Kidney capillary endothelial cell (primary cell): ENCODE results near the gene STAP2.
"Not testable (repeated sequence)": the region's sequence is repeated elsewhere in the genome, so short reads cannot be mapped to it uniquely, and the experiment has no call there.

Experiments
- DNase-seq: peaks from one replicate; pipeline ENCODE4 v3.0.0-alpha.2; 2018; ENCODE audit warnings: low spot score

STAP2 gene

GRCh38 chr19:4357921-4358326 lies 19.3 kb upstream of the STAP2 start:
- DNase-seq = no peak

DNA sequence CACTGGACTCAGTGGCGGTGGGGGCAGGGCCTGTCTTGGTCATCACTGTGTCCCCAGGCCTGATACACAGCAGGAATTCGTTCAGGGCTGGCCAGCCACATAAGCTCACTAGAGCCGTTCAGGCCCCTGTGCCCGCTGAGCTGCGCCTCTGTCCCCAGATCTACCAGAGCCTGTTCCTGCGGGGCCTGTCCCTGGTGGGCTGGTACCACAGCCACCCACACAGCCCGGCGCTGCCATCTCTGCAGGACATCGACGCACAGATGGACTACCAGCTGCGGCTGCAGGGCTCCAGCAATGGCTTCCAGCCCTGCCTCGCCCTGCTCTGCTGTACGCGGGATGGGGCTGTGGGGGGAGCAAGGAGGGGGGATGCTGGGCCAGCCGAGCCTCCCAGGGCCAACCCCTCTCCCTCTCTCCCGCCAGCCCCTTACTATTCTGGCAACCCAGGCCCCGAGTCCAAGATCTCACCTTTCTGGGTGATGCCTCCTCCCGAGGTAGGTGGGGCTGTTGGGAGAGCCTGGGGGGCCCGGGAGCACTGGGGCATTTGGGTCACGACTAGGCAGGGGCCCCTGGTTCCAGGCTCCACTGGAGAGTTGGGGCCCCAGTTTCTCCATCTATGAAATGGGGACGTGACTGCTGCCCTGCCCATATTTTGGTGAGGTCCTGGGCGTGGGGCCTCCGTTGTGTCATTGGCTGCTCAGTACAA lies 18.6 kb upstream of the STAP2 start:
- DNase-seq = no peak

DNA sequence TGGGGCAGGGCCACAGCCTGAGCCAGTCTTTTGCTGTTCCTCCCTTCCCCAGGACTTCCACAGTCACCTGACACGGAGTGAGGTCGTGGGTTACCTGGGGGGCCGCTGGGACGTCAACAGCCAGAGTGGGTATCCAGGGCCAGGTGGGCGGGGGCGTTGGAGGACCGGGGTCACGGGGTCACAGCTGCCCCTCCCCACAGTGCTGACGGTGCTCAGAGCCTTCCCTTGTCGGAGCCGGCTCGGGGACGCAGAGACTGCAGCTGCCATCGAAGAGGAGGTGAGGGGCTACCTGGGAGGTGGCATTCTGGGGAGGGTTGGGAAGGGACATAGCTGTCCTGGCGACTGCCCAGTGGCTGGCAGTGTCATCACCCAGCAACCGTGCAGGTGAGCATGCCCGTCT lies 16.3 kb upstream of the STAP2 start:
- no peak for DNase-seq

DNA sequence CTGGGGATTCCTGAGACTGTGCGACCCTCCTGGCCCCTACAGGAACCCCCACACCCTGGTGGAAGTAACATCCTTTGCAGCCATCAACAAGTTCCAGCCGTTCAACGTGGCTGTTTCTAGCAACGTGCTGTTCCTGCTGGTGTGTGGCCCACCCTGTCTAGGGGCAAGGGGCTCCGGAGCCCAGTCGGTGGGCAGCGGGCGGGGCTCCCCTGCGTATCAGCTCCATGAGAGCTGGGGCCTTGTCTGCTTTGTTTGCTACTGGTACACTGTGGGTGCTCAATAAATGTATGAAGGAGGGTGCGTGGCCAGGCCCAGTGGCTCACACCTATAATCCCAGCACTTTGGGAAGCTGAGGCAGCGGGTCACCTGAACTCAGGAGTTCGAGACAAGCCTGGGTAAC lies 15.7 kb upstream of the STAP2 start:
- DNase-seq = no peak

- peak; percentile 46 for DNase-seq
These were observed 14.1 kb upstream of the STAP2 start for GRCh38 chr19:4352701-4353121.

DNA sequence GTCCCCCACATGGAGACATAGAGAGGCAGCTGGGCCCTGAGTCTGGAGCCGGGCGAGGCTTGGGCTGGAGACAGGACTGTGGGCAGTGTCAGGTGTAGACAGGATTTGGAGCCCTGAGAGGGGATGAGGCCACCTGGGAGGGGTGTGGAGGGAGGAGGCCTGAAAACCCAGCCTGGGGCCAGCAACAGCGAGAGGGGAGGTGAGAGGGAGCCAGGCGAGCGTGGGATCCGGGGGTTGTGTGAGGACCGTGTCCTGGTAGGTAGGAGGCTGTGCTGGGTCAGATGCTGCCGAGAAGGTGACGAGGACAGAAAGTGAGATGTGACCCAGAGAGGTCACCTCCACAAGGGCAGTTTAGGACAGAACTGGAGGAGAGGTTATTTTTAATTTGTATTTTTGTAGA lies 12.1 kb upstream of the STAP2 start:
- DNase-seq = no peak

DNA sequence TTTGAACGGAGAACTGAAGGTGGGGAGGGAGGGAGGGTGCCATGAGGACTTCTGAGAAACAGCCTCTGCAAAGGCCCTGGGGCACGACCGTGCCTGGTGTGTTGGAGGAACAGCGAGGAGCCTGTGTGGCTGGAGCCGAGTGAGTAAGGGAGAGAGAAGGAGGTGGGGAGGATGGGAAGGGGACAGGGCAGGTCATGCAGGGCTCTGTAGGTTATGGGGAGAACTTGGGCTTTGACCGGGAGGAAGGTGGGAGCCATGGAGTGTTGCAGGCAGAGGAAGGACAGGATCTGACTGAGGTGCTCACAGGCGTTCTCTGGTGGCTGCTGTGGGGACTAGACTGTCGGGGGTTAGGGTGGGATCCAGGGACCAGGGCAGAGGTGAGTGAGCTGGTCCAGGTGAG lies 11.5 kb upstream of the STAP2 start:
- DNase-seq = no peak

DNA sequence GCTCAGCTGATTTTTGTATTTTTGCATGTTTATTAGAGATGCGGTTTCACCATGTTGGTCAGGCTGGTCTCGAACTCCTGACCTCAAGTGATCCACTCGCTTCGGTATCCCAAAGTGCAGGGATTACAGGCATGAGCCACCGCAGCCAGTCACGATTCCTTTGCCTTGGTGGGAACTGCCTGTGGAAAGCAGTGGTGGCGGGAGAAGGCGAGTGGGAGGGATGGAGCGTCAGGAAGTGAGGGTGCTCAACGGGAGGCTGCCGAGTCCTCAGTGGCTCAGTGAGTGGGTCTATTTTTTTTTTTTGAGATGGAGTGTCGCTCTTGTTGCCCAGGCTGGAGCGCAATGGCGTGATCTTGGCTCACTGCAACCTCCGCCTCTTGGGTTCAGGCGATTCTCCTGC lies 10.6 kb upstream of the STAP2 start:
- DNase-seq = not testable (repeated sequence)

DNA sequence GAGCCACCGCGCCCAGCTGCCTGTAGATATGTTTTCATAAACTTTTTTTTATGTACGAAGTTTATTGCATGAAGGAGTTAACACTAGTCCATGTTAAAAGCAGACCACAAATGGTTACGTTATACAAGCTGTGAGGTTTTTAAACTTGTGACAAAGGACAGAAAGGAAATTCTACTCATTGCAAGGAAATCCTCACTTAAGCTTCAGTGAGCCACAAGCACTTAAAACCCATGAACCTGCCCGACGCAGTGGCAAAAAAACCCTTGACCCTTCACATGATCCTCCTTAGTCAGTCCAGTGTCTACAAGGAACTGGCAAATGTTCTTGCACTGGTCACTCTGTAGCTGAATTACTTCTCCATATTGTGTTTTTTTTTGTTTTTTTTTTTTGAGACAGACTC lies 8.9 kb upstream of the STAP2 start:
- DNase-seq = no peak

GRCh38 chr19:4346020-4346383 lies 7.4 kb upstream of the STAP2 start:
- DNase-seq = no peak

DNA sequence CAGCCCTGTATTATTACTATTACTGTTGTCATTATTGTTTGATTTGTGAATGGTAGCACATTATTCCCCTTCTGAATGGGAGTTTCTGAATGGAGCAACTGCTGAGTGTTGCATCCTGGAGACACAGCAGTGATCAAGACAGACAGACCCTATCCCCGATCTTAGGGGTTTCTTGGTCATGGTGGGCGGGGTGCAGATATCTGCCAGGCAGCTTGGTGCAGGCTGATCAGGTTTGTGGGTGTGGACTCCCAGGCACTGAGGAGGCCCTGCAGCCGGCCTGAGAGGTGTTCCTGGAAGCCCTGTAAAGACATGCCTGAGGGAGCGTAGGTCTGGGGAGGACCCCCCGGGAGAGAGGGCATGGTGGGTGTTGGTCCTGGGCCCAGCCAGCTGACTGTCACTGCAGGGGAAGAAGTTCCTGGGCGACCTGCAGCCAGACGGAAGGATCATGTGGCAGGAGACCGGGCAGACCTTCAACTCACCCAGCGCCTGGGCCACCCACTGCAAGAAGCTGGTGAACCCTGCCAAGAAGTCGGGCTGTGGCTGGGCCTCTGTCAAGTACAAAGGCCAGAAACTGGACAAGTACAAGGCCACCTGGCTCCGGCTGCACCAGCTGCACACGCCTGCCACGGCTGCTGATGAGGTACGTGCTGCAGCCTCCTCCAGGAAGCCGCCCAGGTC lies 6.9 kb upstream of the STAP2 start:
- DNase-seq = no peak

- DNase-seq = peak; percentile 64
These were observed 5.0 kb upstream of the STAP2 start, which contains the start of gene MPND for GRCh38 chr19:4343370-4344307. MPND (plus strand) TSS chr19:4343562; CDS start chr19:4343594, 32 bp downstream.

DNA sequence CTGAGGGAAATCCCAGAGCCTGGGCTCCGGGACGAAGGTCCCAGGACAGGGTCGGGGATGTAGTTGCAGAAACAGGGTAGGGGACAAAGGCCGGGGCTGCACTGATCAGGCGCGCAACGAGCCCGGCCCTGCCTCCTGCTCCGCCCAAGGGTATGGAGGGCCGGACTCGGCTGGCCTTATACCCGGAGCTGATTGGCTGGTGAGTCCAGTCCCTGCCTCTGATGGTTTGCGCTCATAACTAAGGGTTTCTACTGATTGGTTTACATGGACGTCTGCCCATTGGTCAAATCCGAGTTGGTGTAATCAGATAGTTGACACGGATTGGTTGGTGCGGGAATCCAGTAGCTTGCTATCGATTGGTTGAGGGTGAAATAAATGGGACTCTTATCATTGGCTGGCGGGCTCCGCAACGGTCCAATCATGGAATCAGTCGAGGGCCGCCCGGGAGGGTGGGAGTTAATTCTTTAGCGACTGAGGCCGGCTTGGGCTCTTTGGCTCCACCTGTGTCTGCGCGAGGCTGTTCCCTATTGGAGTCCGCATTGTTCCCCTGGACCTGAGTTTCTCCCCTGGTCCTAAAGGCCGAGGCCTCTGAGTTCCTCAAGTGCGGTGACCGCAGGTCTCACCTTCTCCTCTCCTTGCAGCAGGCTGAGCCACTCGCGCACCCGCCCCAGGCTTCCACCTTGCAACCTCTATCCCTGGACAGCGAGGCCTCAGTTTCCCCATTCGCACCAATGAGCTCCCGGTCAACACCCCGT lies 4.2 kb upstream of the STAP2 start:
- DNase-seq = peak; percentile 100

DNA sequence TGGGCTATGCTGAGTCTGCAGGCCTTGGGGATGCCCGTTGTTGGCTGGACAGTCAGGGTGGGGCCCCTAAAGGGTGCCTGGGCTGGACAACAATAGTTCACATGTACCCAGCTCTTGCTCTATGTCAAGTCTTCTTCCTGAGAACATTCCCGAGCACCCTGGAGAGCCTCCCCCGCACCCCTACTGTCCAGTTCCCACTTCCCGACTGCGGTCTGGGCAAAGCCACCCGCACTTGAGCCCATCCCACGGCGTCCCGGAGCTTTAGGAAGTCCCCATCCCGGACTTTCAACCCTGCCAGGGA lies 3.6 kb upstream of the STAP2 start:
- DNase-seq = no peak

DNA sequence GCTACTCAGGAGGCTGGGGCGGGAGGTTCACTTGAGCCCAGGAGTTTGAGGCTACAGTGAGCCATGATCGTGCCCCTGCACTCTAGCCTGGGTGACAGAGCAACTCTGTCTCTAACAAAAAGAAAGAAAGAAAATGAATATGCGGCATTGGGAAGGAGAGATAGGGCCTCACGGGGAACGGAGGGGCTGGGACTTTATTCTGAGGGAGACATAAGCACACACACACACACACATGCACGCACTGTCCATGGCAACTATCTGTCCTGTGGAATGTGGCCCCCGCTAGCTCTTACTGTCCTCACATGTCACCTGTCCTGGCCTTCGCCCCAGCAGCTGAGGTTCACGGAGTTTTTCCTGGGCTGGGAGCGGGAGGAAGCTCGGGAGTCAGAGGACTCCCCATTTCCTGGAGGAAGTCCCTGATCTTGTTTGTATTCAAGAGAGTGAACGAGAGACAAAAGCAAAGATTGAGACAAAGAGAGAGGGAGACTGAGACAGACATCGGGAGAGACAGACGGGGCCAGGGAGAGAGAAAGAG lies 654 bp downstream of the STAP2 start:
- no peak for DNase-seq

DNA sequence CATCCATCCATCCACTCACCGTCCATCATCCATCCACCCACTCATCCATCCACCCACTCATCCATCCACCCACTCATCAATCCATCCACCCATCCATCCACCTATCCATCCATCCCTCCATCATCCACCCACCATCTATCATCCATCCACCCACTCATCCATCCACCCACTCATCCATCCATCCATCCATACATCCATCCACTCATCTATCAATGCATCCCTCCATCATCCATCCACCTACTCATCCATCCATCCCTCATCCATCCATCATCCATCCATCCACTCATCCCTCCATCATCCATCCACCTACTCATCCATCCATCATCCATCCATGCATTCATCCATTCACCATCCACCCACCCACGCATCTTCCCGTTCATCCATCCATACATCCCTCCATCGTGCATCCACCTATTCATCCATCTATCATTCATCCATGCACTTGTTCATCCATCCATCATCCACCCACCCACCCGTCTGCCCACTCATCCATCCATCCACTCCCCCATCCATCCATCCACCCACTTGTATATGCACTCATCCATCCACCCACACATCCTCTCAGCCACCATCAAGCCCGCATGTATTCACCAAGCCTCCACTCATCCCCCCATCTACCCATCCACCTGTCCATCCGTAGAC lies 3.6 kb downstream of the STAP2 start:
- DNase-seq = no peak

GRCh38 chr19:4329858-4330257 lies 8.8 kb downstream of the STAP2 start:
- no peak for DNase-seq

DNA sequence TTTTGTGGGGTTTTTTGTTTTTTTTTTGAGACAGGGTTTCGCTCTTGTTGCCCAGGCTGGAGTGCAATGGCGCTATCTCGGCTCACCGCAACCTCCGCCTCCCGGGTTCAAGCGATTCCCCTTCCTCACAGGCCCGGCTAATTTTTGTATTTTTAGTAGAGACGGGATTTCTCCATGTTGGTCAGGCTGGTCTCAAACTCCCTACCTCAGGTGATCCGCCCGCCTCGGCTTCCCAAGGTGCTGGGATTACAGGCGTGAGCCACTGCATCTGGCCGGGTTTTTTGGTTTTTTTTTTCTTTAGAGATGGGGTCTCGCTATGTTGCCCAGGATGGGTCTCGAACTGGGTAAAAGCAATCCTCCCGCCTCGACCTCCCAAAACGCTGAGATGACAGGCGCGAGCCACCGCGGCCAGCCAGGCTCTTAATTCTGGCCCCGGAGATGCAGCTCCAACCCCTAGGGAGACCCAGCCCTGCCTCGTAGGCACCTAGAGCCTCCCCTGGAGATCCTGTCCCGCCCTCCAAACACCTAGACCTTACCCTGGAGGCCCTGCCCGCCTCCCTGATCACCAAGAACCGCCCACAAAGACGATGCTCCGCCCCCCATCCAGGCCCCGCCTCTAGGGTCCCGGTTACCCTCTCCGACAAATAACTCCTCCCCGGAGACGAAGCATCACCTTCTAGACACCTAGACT lies 9.5 kb downstream of the STAP2 start:
- not testable (repeated sequence) for DNase-seq

DNA sequence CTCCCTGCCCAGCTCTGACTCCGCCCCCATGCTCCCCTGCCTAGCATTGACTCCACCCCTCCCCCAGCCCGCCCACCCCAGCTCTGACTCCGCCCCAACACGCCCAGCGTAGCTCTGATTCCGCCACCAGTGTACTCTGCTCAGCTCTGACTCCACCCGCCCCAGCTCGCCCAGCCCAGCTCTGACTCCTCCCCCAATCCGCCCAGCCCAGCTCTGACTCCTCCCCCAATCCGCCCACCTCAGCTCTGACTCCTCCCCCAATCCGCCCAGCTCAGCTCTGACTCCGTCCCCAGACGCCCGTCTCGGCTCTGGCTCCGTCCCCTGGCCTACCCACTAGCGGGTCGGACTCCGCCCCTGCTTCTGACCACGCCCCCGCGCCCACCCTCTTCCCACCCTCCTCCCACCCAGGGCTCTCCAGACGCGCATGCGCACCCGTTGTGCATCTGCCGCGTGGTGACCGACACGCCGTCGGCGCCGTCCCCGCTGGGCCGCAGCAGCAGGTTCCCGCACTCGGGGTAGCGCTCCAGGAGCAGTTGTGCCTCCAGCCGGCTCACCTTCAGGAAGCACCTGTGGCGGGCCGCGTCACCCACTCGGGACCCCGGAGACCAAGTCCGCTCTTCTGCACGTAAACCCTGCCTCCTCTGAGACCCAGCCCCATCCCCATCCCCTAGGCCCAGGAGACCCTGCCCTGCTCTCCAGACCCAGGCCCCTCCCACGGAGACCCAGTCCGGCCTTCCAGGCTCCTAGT lies 10.2 kb downstream of the STAP2 start:
- DNase-seq = peak; percentile 73

- no peak for DNase-seq
These were observed 10.8 kb downstream of the STAP2 start for GRCh38 chr19:4327877-4328242.
